ENCODE data around the gene BRD7.

DNA sequence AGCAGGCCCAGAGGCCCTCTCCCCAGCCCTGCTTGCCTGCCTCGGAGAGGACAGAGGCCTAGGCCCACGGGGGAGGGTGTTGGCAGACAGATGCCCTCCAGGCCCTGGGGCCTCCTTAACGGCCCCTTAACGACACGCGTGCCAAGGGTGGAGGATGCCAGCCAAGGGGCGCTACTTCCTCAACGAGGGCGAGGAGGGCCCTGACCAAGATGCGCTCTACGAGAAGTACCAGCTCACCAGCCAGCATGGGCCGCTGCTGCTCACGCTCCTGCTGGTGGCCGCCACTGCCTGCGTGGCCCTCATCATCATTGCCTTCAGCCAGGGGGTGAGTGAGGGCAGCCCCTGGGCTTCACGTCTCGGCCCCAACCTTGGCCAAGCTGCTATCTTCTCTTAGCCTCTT is 80.8 kb downstream of the BRD7 start:
- TF ChIP-seq RNF2 (IDR thresholded peaks at IDR 0.05; ENCODE audit: borderline replicate concordance, low read depth) (no peak), RFX5 (IDR thresholded peaks at IDR 0.05) (no peak), POLR2A (IDR thresholded peaks at IDR 0.05; ENCODE audit: low read length) (no peak), RARB (CRISPR knock-in tag; IDR thresholded peaks at IDR 0.05) (no peak), KDM5A (IDR thresholded peaks at IDR 0.05) (no peak), E2F6 (IDR thresholded peaks at IDR 0.05; ENCODE audit: borderline replicate concordance, low read depth) (no peak), EP300 (IDR thresholded peaks at IDR 0.05) (no peak), ZNF302 (CRISPR knock-in tag; IDR thresholded peaks at IDR 0.05) (no peak), MAFK (IDR thresholded peaks at IDR 0.05; ENCODE audit: partially characterized antibody) (no peak)
- TF ChIP-seq, protein P1, sequence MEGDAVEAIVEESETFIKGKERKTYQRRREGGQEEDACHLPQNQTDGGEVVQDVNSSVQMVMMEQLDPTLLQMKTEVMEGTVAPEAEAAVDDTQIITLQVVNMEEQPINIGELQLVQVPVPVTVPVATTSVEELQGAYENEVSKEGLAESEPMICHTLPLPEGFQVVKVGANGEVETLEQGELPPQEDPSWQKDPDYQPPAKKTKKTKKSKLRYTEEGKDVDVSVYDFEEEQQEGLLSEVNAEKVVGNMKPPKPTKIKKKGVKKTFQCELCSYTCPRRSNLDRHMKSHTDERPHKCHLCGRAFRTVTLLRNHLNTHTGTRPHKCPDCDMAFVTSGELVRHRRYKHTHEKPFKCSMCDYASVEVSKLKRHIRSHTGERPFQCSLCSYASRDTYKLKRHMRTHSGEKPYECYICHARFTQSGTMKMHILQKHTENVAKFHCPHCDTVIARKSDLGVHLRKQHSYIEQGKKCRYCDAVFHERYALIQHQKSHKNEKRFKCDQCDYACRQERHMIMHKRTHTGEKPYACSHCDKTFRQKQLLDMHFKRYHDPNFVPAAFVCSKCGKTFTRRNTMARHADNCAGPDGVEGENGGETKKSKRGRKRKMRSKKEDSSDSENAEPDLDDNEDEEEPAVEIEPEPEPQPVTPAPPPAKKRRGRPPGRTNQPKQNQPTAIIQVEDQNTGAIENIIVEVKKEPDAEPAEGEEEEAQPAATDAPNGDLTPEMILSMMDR (IDR thresholded peaks at IDR 0.05), result no peak
- TF ChIP-seq, protein P2, sequence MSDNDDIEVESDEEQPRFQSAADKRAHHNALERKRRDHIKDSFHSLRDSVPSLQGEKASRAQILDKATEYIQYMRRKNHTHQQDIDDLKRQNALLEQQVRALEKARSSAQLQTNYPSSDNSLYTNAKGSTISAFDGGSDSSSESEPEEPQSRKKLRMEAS (IDR thresholded peaks at IDR 0.05), result no peak
- TF ChIP-seq, protein P3, sequence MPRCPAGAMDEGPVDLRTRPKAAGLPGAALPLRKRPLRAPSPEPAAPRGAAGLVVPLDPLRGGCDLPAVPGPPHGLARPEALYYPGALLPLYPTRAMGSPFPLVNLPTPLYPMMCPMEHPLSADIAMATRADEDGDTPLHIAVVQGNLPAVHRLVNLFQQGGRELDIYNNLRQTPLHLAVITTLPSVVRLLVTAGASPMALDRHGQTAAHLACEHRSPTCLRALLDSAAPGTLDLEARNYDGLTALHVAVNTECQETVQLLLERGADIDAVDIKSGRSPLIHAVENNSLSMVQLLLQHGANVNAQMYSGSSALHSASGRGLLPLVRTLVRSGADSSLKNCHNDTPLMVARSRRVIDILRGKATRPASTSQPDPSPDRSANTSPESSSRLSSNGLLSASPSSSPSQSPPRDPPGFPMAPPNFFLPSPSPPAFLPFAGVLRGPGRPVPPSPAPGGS (IDR thresholded peaks at IDR 0.05), result no peak

Measured in A549 (cell line).